ENCODE measurements around the gene KCNK7.

The KCNK7 gene

GRCh38 chr11:65625628-65626342 is 30.2 kb upstream of the KCNK7 start:
- DNase-seq (ENCODE audit: low read depth in 2 of 2) = no peak

- DNase-seq (ENCODE audit: low read depth in 2 of 2) = no peak
Observed at GRCh38 chr11:65624931-65625627, 29.5 kb upstream of the KCNK7 start.

GRCh38 chr11:65623852-65624616 is 28.4 kb upstream of the KCNK7 start:
- DNase-seq (ENCODE audit: low read depth in 2 of 2) = no peak

GRCh38 chr11:65623177-65623576 is 27.6 kb upstream of the KCNK7 start:
- no peak for DNase-seq (ENCODE audit: low read depth in 2 of 2)

- no peak for DNase-seq (ENCODE audit: low read depth in 2 of 2)
Observed at GRCh38 chr11:65622011-65622410, 26.4 kb upstream of the KCNK7 start.

- no peak for DNase-seq (ENCODE audit: low read depth in 2 of 2)
Observed at GRCh38 chr11:65621460-65621859, 25.9 kb upstream of the KCNK7 start.

- DNase-seq (ENCODE audit: low read depth in 2 of 2) = no peak
Observed at GRCh38 chr11:65620666-65621065, 25.1 kb upstream of the KCNK7 start.

- no peak for DNase-seq (ENCODE audit: low read depth in 2 of 2)
Observed at GRCh38 chr11:65619281-65619928, 23.8 kb upstream of the KCNK7 start.

GRCh38 chr11:65618763-65619162 is 23.2 kb upstream of the KCNK7 start:
- no peak for DNase-seq (ENCODE audit: low read depth in 2 of 2)

GRCh38 chr11:65617990-65618751 is 22.6 kb upstream of the KCNK7 start:
- DNase-seq (ENCODE audit: low read depth in 2 of 2) = no peak

- DNase-seq (ENCODE audit: low read depth in 2 of 2) = no peak
Observed at GRCh38 chr11:65617136-65617850, 21.7 kb upstream of the KCNK7 start.

- no peak for DNase-seq (ENCODE audit: low read depth in 2 of 2)
Observed at GRCh38 chr11:65616575-65617001, 21.0 kb upstream of the KCNK7 start.

GRCh38 chr11:65615950-65616574 is 20.5 kb upstream of the KCNK7 start:
- peak; percentile 28 to 47 for DNase-seq (ENCODE audit: low read depth in 2 of 2)

- peak; percentile 100 for DNase-seq (ENCODE audit: low read depth in 2 of 2)
Observed at GRCh38 chr11:65615229-65615949, 19.8 kb upstream of the KCNK7 start, which contains the start of gene PCNX3. Gene PCNX3, plus strand, starts transcription at chr11:65615776. Its CDS starts 536 bp downstream, at chr11:65616312.

GRCh38 chr11:65613091-65613928 is 17.7 kb upstream of the KCNK7 start:
- DNase-seq (ENCODE audit: low read depth in 2 of 2) = no peak

GRCh38 chr11:65612691-65613090 is 17.1 kb upstream of the KCNK7 start:
- DNase-seq (ENCODE audit: low read depth in 2 of 2) = no peak

- DNase-seq (ENCODE audit: low read depth in 2 of 2) = no peak
Observed at GRCh38 chr11:65611758-65612603, 16.4 kb upstream of the KCNK7 start.
